Tibial nerve (tissue), 3 donors: ENCODE results near the gene CS.

Source experiments
- CTCF ChIP-seq, 5 experiments: fragments of 200-600 bp in 3 of 5; fragments of 450-650 bp in 2 of 5; sonication (generic) in 3 of 5; IDR thresholded peaks; one replicate each; pipeline ENCODE4 v1.5.1; 2016 to 2019; ENCODE audit warnings: antibody characterized with exemption in 5 of 5, mild to moderate bottlenecking in 3 of 5, moderate library complexity in 2 of 5
- POLR2A ChIP-seq, 2 donors: fragments of 450-650 bp; IDR thresholded peaks; one replicate each; pipeline ENCODE4 v1.6.1; 2017; ENCODE audit warnings: antibody characterized with exemption in 2 of 2, mild to moderate bottlenecking in 2 of 2, moderate library complexity in 2 of 2

- TF ChIP-seq CTCF (IDR thresholded peaks at IDR 0.05) (no peak), POLR2A (IDR thresholded peaks at IDR 0.05) (no peak)
Measured at GRCh38 chr12:56224954-56225353, 75.2 kb downstream of the CS start.
